HepG2 (cell line): ENCODE results near the gene SLC9A5. TPM values are rescaled to one million over a fixed set of nuclear protein-coding genes. Genes with fewer than 3 reads are reported as not detected.

ENCODE experiments used
- ATAC-seq: fragments of 200-7000 bp; cut with Tn5 transposase; 3 replicates; pipeline ENCODE4 v1.9.1; 2020; ENCODE audit warnings: mild to moderate bottlenecking, moderate library complexity
- BruUV-seq: library from RNA; stranded (reverse); fragments of 400-500 nt; replicated peaks from 2 replicates; lab custom pipeline; 2021; lab: Mats Ljungman, UMichigan
- CTCF ChIA-PET: fragments of 300-600 bp; formaldehyde crosslinking; extraction: SDS; loops from one replicate; lab custom pipeline; 2021; ENCODE audit warnings: low total read pairs, inconsistent platforms, low intra/inter-chr PET ratio; lab: Yijun Ruan, JAX
- POLR2A ChIA-PET: fragments of 350-600 bp; sonication (Branson Sonifier 250); formaldehyde crosslinking; loops from one replicate; lab custom pipeline; 2020; ENCODE audit warnings: antibody characterized with exemption, inconsistent platforms; lab: Yijun Ruan, JAX
- DNase-seq: peaks from one replicate; pipeline ENCODE4 v3.0.0-alpha.2; 2015; ENCODE audit warnings: low spot score
- FAIRE-seq: peaks from 3 replicates; lab custom pipeline; 2011; peaks lifted over from hg19 to GRCh38; lab: Jason Lieb, UNC
- H2AFZ ChIP-seq: one replicate; pipeline ENCODE4 v1.6.1; 2011; ENCODE audit warnings: low read length, inconsistent platforms
- H3K27ac ChIP-seq: fragments of 300-600 bp; 3 replicates; pipeline ENCODE4 v1.8.0; 2011; ENCODE audit warnings: mixed run types, mild to moderate bottlenecking, mixed read lengths, low read length, inconsistent platforms; ENCODE audit not compliant: insufficient read depth; ENCODE audit errors: extremely low read length
- H3K27me3 ChIP-seq, 2 experiments: fragments of 200-600 bp in 1 of 2; 2 replicates in 1 of 2; 3 replicates in 1 of 2; pipeline versions ENCODE4 v1.6.0 to v1.8.0; 2011; ENCODE audit warnings: low read length in 2 of 2, mild to moderate bottlenecking in 2 of 2, moderate library complexity in 2 of 2, inconsistent platforms in 1 of 2; ENCODE audit not compliant: insufficient read depth in 2 of 2, control insufficient read depth in 1 of 2
- H3K36me3 ChIP-seq, 2 experiments: fragments of 200-600 bp in 1 of 2; replicated peaks in 1 of 2; 2 replicates in 1 of 2; 3 replicates in 1 of 2; pipeline versions ENCODE4 v1.5.1 to v1.8.0; 2011; ENCODE audit warnings: low read length in 2 of 2, inconsistent platforms in 1 of 2; ENCODE audit not compliant: insufficient read depth in 2 of 2, control insufficient read depth in 1 of 2
- H3K4me1 ChIP-seq: 2 replicates; pipeline ENCODE4 v1.5.1; 2012; ENCODE audit warnings: low read length, inconsistent platforms; ENCODE audit not compliant: insufficient read depth
- H3K4me2 ChIP-seq: 2 replicates; pipeline ENCODE4 v1.6.0; 2011; ENCODE audit warnings: low read depth, low read length, inconsistent platforms
- H3K4me3 ChIP-seq, 3 experiments: fragments of 200-600 bp in 1 of 3; sonication (generic), shearing (Covaris generic) in 1 of 3; replicated peaks in 1 of 3; 2 replicates each; pipeline ENCODE4 v1.5.1; 2011 to 2016; ENCODE audit warnings: low read length in 3 of 3, inconsistent platforms in 2 of 3, low read depth in 2 of 3, mild to moderate bottlenecking in 2 of 3, control low read depth in 1 of 3, mixed read lengths in 1 of 3; ENCODE audit not compliant: insufficient read depth in 1 of 3
- H3K79me2 ChIP-seq: one replicate; pipeline ENCODE4 v1.6.1; 2011; ENCODE audit warnings: low read length, inconsistent platforms; ENCODE audit not compliant: insufficient read depth
- H3K9ac ChIP-seq: 2 replicates; pipeline ENCODE4 v1.6.0; 2011; ENCODE audit warnings: mild to moderate bottlenecking, low read depth, low read length, inconsistent platforms; ENCODE audit not compliant: insufficient read depth
- H3K9me3 ChIP-seq: 2 replicates; pipeline ENCODE4 v1.5.1; 2012; ENCODE audit warnings: mild to moderate bottlenecking, low read length
- H4K20me1 ChIP-seq: 2 replicates; pipeline ENCODE4 v1.6.0; 2011; ENCODE audit warnings: inconsistent platforms, mild to moderate bottlenecking, low read length, moderate library complexity; ENCODE audit not compliant: insufficient read depth
- DMAP1 ChIP-seq: IDR thresholded peaks from 2 replicates; pipeline ENCODE4 v1.6.1; 2016
- EED ChIP-seq: sonication (generic); formaldehyde crosslinking; IDR thresholded peaks from 2 replicates; pipeline ENCODE4 v1.5.0; 2020; ENCODE audit warnings: mild to moderate bottlenecking, missing genetic modification reagents
- EZH2 ChIP-seq: conservative IDR thresholded peaks from 2 replicates; pipeline ENCODE4 v1.6.1; 2012; ENCODE audit warnings: mild to moderate bottlenecking, low read depth, low read length, moderate library complexity
- KAT2B ChIP-seq: fragments of 150-350 bp; IDR thresholded peaks from 2 replicates; pipeline ENCODE4 v1.6.1; 2014; ENCODE audit warnings: low read depth, low read length, borderline replicate concordance
- KAT8 ChIP-seq: IDR thresholded peaks from 2 replicates; pipeline ENCODE4 v1.6.1; 2016; ENCODE audit warnings: missing genetic modification reagents, missing compliant biosample characterization
- ZBTB8A ChIP-seq: sonication (generic); formaldehyde crosslinking; IDR thresholded peaks from 2 replicates; pipeline ENCODE4 v1.4.0; 2020; ENCODE audit warnings: mild to moderate bottlenecking, low read depth, missing genetic modification reagents, borderline replicate concordance
- ZNF230 ChIP-seq: sonication (generic); formaldehyde crosslinking; IDR thresholded peaks from 2 replicates; pipeline ENCODE4 v1.4.0; 2020; ENCODE audit warnings: mild to moderate bottlenecking, missing genetic modification reagents
- whole genome bisulfite sequencing: methylation state at CpG from one replicate; pipeline ENCODE4 v1.1.6; 2017; ENCODE audit warnings: low lambda C conversion rate; 5-methylcytosine and 5-hydroxymethylcytosine counted together
- in situ Hi-C: cut with HindIII; loops from 2 replicates; pipeline ENCODE4 v1.10.0; 2017; ENCODE audit warnings: low pct_unique_long_range_greater_than_20kb; ENCODE audit not compliant: extremely low pct_ligation_motif_present
- intact Hi-C: fragments of 100-400 bp; cut with micrococcal nuclease; formaldehyde crosslinking; loops from one replicate; pipeline ENCODE4 v1.10.0; 2022; ENCODE audit not compliant: unreplicated experiment
- polyA plus RNA-seq, 8 experiments: library from polyadenylated mRNA; depleted of rRNA in 3 of 8; stranded (reverse) in 7 of 8; unstranded in 1 of 8; fragments of >200 nt; fragmentation: Illumina TruSeq in 4 of 8; extraction: Trizol in 4 of 8; gene quantifications; 2 replicates each; pipeline versions ENCODE4 v1.2.1 to v1.2.3, GENCODE V29; 2011 to 2016; ENCODE audit warnings: low read depth in 4 of 8, missing spikeins in 1 of 8, mixed read lengths in 1 of 8; ENCODE audit not compliant: insufficient read depth in 1 of 8
- total RNA-seq, 5 experiments: library from RNA; depleted of rRNA; stranded (reverse); fragments of >200 nt; fragmentation: Illumina TruSeq; extraction: Trizol; gene quantifications; 2 replicates each; pipeline ENCODE4 v1.2.3, GENCODE V29; 2016; ENCODE audit warnings: low read depth in 1 of 5
- TF ChIP-seq, protein P1 (sequence below): sonication (generic); formaldehyde crosslinking; IDR thresholded peaks from 2 replicates; pipeline ENCODE4 v1.5.0; 2020; ENCODE audit warnings: missing genetic modification reagents, mild to moderate bottlenecking, borderline replicate concordance
- TF ChIP-seq, protein P2 (sequence below): sonication (generic); formaldehyde crosslinking; IDR thresholded peaks from 2 replicates; pipeline ENCODE4 v1.5.0; 2020; ENCODE audit warnings: mild to moderate bottlenecking, missing genetic modification reagents, borderline replicate concordance

SLC9A5 gene
- total and polyA plus RNA-seq, 2 of the 13 experiments (the other 11 are each of a cell fraction or from before 2014, with no cell fraction given): 0.58 to 1.4 TPM

DNA sequence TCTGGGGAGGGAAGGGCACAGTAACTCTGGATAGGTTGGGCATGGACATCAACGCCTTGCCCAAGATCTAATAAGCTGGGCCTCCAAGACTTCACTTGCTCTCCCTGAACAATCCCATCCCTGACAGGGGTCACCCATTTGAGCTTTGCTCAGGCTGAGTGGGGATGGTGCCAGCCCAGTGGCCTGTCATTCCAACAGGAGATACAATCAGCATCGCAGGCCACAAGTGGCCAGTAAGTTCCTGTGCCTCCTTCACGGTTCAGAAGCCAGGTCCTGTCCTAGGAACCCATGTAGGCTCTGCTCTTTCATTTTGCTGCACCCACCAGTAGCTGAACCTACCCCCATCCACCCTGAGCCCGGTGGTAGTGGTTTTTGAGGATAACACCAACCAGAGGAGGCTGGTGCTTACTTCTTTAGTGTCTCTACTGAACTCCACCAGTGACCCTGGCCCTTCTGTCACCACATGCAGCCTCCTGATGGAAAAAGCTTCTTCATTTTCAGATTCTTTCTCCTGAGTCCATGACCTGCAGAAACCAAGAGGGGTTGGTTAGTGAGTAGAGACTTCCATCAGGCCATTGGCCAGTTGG, 45.5 kb downstream of the SLC9A5 start:
- DNase-seq (no peak), ATAC-seq (no peak), FAIRE-seq (no peak)
- no peaks in the 10 kb centered on the region for H3K79me2 ChIP-seq
- no TSS peak for BruUV-seq
- CTCF ChIA-PET: no interaction called here
- POLR2A ChIA-PET: no interaction called here
- H3K27ac ChIP-seq: no peak overlapping the region
- H3K4me3 ChIP-seq: no peak overlapping the region
- TF ChIP-seq EED (CRISPR knock-in tag) (no peak), DMAP1 (CRISPR knock-in tag) (no peak), ZNF230 (no peak), KAT2B (no peak), ZBTB8A (CRISPR knock-in tag) (no peak), EZH2 (no peak), KAT8 (no peak)
- TF ChIP-seq, protein P1, sequence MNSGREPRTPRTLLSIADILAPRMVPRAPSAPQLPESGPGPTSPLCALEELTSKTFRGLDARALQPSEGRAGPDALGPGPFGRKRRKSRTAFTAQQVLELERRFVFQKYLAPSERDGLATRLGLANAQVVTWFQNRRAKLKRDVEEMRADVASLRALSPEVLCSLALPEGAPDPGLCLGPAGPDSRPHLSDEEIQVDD (CRISPR knock-in tag): no peak
- TF ChIP-seq, protein P2, sequence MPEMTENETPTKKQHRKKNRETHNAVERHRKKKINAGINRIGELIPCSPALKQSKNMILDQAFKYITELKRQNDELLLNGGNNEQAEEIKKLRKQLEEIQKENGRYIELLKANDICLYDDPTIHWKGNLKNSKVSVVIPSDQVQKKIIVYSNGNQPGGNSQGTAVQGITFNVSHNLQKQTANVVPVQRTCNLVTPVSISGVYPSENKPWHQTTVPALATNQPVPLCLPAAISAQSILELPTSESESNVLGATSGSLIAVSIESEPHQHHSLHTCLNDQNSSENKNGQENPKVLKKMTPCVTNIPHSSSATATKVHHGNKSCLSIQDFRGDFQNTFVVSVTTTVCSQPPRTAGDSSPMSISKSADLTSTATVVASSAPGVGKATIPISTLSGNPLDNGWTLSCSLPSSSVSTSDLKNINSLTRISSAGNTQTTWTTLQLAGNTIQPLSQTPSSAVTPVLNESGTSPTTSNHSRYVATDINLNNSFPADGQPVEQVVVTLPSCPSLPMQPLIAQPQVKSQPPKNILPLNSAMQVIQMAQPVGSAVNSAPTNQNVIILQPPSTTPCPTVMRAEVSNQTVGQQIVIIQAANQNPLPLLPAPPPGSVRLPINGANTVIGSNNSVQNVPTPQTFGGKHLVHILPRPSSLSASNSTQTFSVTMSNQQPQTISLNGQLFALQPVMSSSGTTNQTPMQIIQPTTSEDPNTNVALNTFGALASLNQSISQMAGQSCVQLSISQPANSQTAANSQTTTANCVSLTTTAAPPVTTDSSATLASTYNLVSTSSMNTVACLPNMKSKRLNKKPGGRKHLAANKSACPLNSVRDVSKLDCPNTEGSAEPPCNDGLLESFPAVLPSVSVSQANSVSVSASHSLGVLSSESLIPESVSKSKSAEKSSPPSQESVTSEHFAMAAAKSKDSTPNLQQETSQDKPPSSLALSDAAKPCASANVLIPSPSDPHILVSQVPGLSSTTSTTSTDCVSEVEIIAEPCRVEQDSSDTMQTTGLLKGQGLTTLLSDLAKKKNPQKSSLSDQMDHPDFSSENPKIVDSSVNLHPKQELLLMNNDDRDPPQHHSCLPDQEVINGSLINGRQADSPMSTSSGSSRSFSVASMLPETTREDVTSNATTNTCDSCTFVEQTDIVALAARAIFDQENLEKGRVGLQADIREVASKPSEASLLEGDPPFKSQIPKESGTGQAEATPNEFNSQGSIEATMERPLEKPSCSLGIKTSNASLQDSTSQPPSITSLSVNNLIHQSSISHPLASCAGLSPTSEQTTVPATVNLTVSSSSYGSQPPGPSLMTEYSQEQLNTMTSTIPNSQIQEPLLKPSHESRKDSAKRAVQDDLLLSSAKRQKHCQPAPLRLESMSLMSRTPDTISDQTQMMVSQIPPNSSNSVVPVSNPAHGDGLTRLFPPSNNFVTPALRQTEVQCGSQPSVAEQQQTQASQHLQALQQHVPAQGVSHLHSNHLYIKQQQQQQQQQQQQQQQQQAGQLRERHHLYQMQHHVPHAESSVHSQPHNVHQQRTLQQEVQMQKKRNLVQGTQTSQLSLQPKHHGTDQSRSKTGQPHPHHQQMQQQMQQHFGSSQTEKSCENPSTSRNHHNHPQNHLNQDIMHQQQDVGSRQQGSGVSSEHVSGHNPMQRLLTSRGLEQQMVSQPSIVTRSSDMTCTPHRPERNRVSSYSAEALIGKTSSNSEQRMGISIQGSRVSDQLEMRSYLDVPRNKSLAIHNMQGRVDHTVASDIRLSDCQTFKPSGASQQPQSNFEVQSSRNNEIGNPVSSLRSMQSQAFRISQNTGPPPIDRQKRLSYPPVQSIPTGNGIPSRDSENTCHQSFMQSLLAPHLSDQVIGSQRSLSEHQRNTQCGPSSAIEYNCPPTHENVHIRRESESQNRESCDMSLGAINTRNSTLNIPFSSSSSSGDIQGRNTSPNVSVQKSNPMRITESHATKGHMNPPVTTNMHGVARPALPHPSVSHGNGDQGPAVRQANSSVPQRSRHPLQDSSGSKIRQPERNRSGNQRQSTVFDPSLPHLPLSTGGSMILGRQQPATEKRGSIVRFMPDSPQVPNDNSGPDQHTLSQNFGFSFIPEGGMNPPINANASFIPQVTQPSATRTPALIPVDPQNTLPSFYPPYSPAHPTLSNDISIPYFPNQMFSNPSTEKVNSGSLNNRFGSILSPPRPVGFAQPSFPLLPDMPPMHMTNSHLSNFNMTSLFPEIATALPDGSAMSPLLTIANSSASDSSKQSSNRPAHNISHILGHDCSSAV (CRISPR knock-in tag): no peak
- no peak overlapping the region for H2AFZ ChIP-seq
- 0% methylated on average over 1 of the region's 4 CpGs for WGBS
- H3K4me2 ChIP-seq: no peak overlapping the region
- in situ Hi-C loops: no loop called here
- no peaks in the 10 kb centered on the region for H3K4me1 ChIP-seq
- no peaks in the 10 kb centered on the region for H3K36me3 ChIP-seq
- no peaks in the 10 kb centered on the region for H3K9me3 ChIP-seq
- H3K27me3 ChIP-seq: peaks cover 0 to 36% of the 10 kb centered on the region in 2 experiments; a peak in 4 of 5 replicates
- no peaks in the 10 kb centered on the region for H4K20me1 ChIP-seq
- intact Hi-C loops: no loop called here
- H3K9ac ChIP-seq: no peak overlapping the region
